ENCODE measurements around the gene CD2AP. TPM values are rescaled to one million over a fixed set of nuclear protein-coding genes. Genes with fewer than 3 reads are reported as not detected.

The CD2AP gene
- polyA plus RNA-seq, 1 experiment: 12.5 TPM

- DNase-seq (ENCODE audit: low read depth, low spot score): no peak
- Histone ChIP-seq H3K27me3 (ENCODE audit: control insufficient read depth, insufficient read depth, low read length) (no peaks in the 10 kb centered on the region), H3K4me3 (ENCODE audit: low read depth, low read length) (no peak overlapping the region), H3K27ac (ENCODE audit: low read depth, low read length) (no peak overlapping the region), H3K9me3 (ENCODE audit: control insufficient read depth, insufficient read depth, low read length) (no peaks in the 10 kb centered on the region)
- no peak for TF ChIP-seq CTCF (IDR thresholded peaks at IDR 0.05; ENCODE audit: low read depth, low read length)
- CTCF ChIA-PET: no interaction called here
- POLR2A ChIA-PET: no interaction called here
Measured at GRCh38 chr6:47598367-47598766, 120.8 kb downstream of the CD2AP start.

- Histone ChIP-seq H3K27me3 (ENCODE audit: control insufficient read depth, insufficient read depth, low read length) (no peaks in the 10 kb centered on the region), H3K27ac (ENCODE audit: low read depth, low read length) (no peak overlapping the region), H3K9me3 (ENCODE audit: control insufficient read depth, insufficient read depth, low read length) (no peaks in the 10 kb centered on the region), H3K4me3 (ENCODE audit: low read depth, low read length) (no peak overlapping the region)
- POLR2A ChIA-PET: no interaction called here
- no peak for TF ChIP-seq CTCF (IDR thresholded peaks at IDR 0.05; ENCODE audit: low read depth, low read length)
- CTCF ChIA-PET: interaction anchor here (1.9 kb wide), 1 partner anchor 31 kb away, joined by 6 read pairs; no protein-coding TSS in a partner anchor
- DNase-seq (ENCODE audit: low read depth, low spot score): no peak
Measured at GRCh38 chr6:47599512-47599911, 121.9 kb downstream of the CD2AP start.

GRCh38 chr6:47603227-47603626 is 125.6 kb downstream of the CD2AP start:
- TF ChIP-seq CTCF (IDR thresholded peaks at IDR 0.05; ENCODE audit: low read depth, low read length): no peak
- no peaks in the 10 kb centered on the region for H3K27me3 ChIP-seq (ENCODE audit: control insufficient read depth, insufficient read depth, low read length)
- no peaks in the 10 kb centered on the region for H3K9me3 ChIP-seq (ENCODE audit: control insufficient read depth, insufficient read depth, low read length)
- no peak for DNase-seq (ENCODE audit: low read depth, low spot score)
- ChIA-PET POLR2A (no interaction called here), CTCF (interaction anchor here (1.0 to 1.6 kb wide), 2 partner anchors 28 to 131 kb away, joined by 3 to 8 read pairs; no protein-coding TSS in a partner anchor)
- H3K27ac ChIP-seq (ENCODE audit: low read depth, low read length): no peak overlapping the region
- H3K4me3 ChIP-seq (ENCODE audit: low read depth, low read length): no peak overlapping the region

GRCh38 chr6:47603995-47604394 is 126.4 kb downstream of the CD2AP start:
- CTCF ChIA-PET: interaction anchor here (1.9 kb wide), 1 partner anchor 27 kb away, joined by 8 read pairs; no protein-coding TSS in a partner anchor
- Histone ChIP-seq H3K27ac (ENCODE audit: low read depth, low read length) (no peak overlapping the region), H3K4me3 (ENCODE audit: low read depth, low read length) (no peak overlapping the region), H3K9me3 (ENCODE audit: control insufficient read depth, insufficient read depth, low read length) (no peaks in the 10 kb centered on the region), H3K27me3 (ENCODE audit: control insufficient read depth, insufficient read depth, low read length) (no peaks in the 10 kb centered on the region)
- no peak for DNase-seq (ENCODE audit: low read depth, low spot score)
- TF ChIP-seq CTCF (IDR thresholded peaks at IDR 0.05; ENCODE audit: low read depth, low read length): no peak
- POLR2A ChIA-PET: no interaction called here

GRCh38 chr6:47621838-47622449 is 144.4 kb downstream of the CD2AP start:
- H3K27ac ChIP-seq (ENCODE audit: low read depth, low read length): no peak overlapping the region
- no peak for DNase-seq (ENCODE audit: low read depth, low spot score)
- ChIA-PET POLR2A (no interaction called here), CTCF (interaction anchor here (1.6 kb wide), 1 partner anchor 10 kb away, joined by 9 read pairs; no protein-coding TSS in a partner anchor)
- no peak for TF ChIP-seq CTCF (IDR thresholded peaks at IDR 0.05; ENCODE audit: low read depth, low read length)
- H3K4me3 ChIP-seq (ENCODE audit: low read depth, low read length): no peak overlapping the region
- no peaks in the 10 kb centered on the region for H3K9me3 ChIP-seq (ENCODE audit: control insufficient read depth, insufficient read depth, low read length)
- no peaks in the 10 kb centered on the region for H3K27me3 ChIP-seq (ENCODE audit: control insufficient read depth, insufficient read depth, low read length)
